Muscle of back (tissue), 10 donors: Measurements from ENCODE around the gene IGF2BP2. TPM values are rescaled to one million over a fixed set of nuclear protein-coding genes. Genes with fewer than 3 reads are reported as not detected.

Experiments
- polyA plus RNA-seq, 10 donors: library from polyadenylated mRNA; unstranded; fragments of 120-200 nt; gene quantifications; one replicate each; pipeline ENCODE4 v1.2.1, GENCODE V29; 2013; ENCODE audit not compliant: insufficient read length in 10 of 10

The IGF2BP2 gene
- polyA plus RNA-seq, 10 donors = 34.6 to 59.6 (median 39.3) TPM

Other genes with a start within 250 kb of the IGF2BP2 start
- 10 to 100 TPM; 29.6 to 44.6 (median 38.5) TPM for gene SENP2, start 238.7 kb downstream of the IGF2BP2 start, polyA plus RNA-seq
- gene TRA2B, start 113.0 kb upstream of the IGF2BP2 start, polyA plus RNA-seq = 100 to 1,000 TPM; 148 to 205 (median 170) TPM